Measurements from ENCODE around the gene QPCT.

- no peak for TF ChIP-seq CTCF (IDR thresholded peaks at IDR 0.05)
- TF ChIP-seq POLR2A (IDR thresholded peaks at IDR 0.05): no peak
These were observed 46.8 kb upstream of the QPCT start for GRCh38 chr2:37297632-37298031.

Data from heart left ventricle (tissue), 13 donors.